ENCODE data around the gene ABCG4.
"Not testable (repeated sequence)": the region's sequence is repeated elsewhere in the genome, so short reads cannot be mapped to it uniquely, and the experiment has no call there.

ABCG4 gene

GRCh38 chr11:119115484-119116234, 33.2 kb upstream of the ABCG4 start:
- no peak for DNase-seq (ENCODE audit: low read depth, low spot score)

GRCh38 chr11:119116235-119116594, 32.6 kb upstream of the ABCG4 start:
- no peak for DNase-seq (ENCODE audit: low read depth, low spot score)

- DNase-seq (ENCODE audit: low read depth, low spot score): no peak
These were observed 32.3 kb upstream of the ABCG4 start for GRCh38 chr11:119116601-119117000.

GRCh38 chr11:119117004-119117706, 31.7 kb upstream of the ABCG4 start:
- DNase-seq (ENCODE audit: low read depth, low spot score): no peak

- no peak for DNase-seq (ENCODE audit: low read depth, low spot score)
These were observed 30.6 kb upstream of the ABCG4 start for GRCh38 chr11:119118227-119118626.

GRCh38 chr11:119118946-119119345, 29.9 kb upstream of the ABCG4 start:
- DNase-seq (ENCODE audit: low read depth, low spot score): no peak

GRCh38 chr11:119120639-119121007, 28.2 kb upstream of the ABCG4 start:
- DNase-seq (ENCODE audit: low read depth, low spot score): no peak

GRCh38 chr11:119121008-119121810, 27.6 kb upstream of the ABCG4 start, which contains the start of gene HINFP:
TSS of gene HINFP (plus strand) at chr11:119121580. CDS start at chr11:119126945, 5,365 bp downstream.
- DNase-seq (ENCODE audit: low read depth, low spot score): peak; percentile 100

GRCh38 chr11:119121811-119122124, 27.1 kb upstream of the ABCG4 start:
- DNase-seq (ENCODE audit: low read depth, low spot score): no peak

- no peak for DNase-seq (ENCODE audit: low read depth, low spot score)
These were observed 23.0 kb upstream of the ABCG4 start for GRCh38 chr11:119125821-119126220.

GRCh38 chr11:119126675-119127268, 22.1 kb upstream of the ABCG4 start:
- DNase-seq (ENCODE audit: low read depth, low spot score): no peak

- no peak for DNase-seq (ENCODE audit: low read depth, low spot score)
These were observed 18.2 kb upstream of the ABCG4 start for GRCh38 chr11:119130662-119131061.

GRCh38 chr11:119134389-119134978, 14.4 kb upstream of the ABCG4 start:
- DNase-seq (ENCODE audit: low read depth, low spot score): no peak

GRCh38 chr11:119139276-119139675, 9.6 kb upstream of the ABCG4 start:
- not testable (repeated sequence) for DNase-seq (ENCODE audit: low read depth, low spot score)

- no peak for DNase-seq (ENCODE audit: low read depth, low spot score)
These were observed 3.9 kb upstream of the ABCG4 start for GRCh38 chr11:119144825-119145486.

- no peak for DNase-seq (ENCODE audit: low read depth, low spot score)
These were observed 3.3 kb upstream of the ABCG4 start for GRCh38 chr11:119145551-119145950.

- DNase-seq (ENCODE audit: low read depth, low spot score): no peak
These were observed 1.1 kb upstream of the ABCG4 start for GRCh38 chr11:119147604-119148333.

GRCh38 chr11:119148720-119149017, 183 bp upstream of the ABCG4 start:
- DNase-seq (ENCODE audit: low read depth, low spot score): no peak

- DNase-seq (ENCODE audit: low read depth, low spot score): no peak
These were observed 979 bp downstream of the ABCG4 start for GRCh38 chr11:119149786-119150275.

- DNase-seq (ENCODE audit: low read depth, low spot score): no peak
These were observed 3.2 kb downstream of the ABCG4 start for GRCh38 chr11:119152043-119152442.

GRCh38 chr11:119152604-119153003, 3.8 kb downstream of the ABCG4 start:
- DNase-seq (ENCODE audit: low read depth, low spot score): no peak
